ENCODE measurements around the gene TRAP1. TPM values are rescaled to one million over a fixed set of nuclear protein-coding genes. Genes with fewer than 3 reads are reported as not detected.

Gene TRAP1
- polyA plus RNA-seq, 1 of the 3 experiments (the other 2 are of a cell fraction) = 129 TPM

DNA sequence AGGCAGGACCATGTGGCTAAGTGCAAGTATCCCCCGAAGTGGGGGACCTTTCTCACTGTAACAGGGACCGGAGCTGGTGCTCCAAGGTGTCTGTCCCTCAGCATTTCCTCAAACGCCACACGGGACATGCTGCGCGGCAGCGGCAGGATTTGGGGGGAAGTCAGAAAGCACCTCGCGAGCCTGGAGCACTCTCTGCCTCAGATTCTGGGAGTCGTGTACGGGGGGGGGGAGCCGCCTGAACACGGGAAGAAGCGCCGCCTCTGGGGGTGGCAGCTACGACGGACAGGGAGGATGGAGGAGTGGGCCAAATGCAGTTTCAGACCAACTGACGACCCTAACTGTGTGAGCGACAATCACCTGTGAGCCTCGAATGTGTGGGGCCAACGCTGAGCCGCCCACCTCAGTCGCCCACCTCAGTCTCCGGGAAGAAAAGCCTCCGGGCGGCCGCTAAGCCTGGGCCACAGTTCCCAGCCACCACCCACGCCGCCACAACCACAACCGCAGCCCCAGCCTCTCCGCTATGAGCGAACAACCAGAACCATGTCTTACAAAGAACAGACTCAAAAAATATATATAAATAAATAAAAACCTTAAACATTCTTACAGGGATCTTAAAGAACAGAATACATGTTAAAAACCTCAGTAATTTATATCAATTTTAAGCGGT, 8.8 kb upstream of the TRAP1 start (continued):
- TF ChIP-seq, protein P1, sequence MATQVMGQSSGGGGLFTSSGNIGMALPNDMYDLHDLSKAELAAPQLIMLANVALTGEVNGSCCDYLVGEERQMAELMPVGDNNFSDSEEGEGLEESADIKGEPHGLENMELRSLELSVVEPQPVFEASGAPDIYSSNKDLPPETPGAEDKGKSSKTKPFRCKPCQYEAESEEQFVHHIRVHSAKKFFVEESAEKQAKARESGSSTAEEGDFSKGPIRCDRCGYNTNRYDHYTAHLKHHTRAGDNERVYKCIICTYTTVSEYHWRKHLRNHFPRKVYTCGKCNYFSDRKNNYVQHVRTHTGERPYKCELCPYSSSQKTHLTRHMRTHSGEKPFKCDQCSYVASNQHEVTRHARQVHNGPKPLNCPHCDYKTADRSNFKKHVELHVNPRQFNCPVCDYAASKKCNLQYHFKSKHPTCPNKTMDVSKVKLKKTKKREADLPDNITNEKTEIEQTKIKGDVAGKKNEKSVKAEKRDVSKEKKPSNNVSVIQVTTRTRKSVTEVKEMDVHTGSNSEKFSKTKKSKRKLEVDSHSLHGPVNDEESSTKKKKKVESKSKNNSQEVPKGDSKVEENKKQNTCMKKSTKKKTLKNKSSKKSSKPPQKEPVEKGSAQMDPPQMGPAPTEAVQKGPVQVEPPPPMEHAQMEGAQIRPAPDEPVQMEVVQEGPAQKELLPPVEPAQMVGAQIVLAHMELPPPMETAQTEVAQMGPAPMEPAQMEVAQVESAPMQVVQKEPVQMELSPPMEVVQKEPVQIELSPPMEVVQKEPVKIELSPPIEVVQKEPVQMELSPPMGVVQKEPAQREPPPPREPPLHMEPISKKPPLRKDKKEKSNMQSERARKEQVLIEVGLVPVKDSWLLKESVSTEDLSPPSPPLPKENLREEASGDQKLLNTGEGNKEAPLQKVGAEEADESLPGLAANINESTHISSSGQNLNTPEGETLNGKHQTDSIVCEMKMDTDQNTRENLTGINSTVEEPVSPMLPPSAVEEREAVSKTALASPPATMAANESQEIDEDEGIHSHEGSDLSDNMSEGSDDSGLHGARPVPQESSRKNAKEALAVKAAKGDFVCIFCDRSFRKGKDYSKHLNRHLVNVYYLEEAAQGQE (IDR thresholded peaks at IDR 0.05; ENCODE audit: low read depth, low read length) = no peak
- TF ChIP-seq YY1 (IDR thresholded peaks at IDR 0.05; ENCODE audit: low read depth) = no peak
- no peak for TF ChIP-seq MEF2A (IDR thresholded peaks at IDR 0.05; ENCODE audit: borderline replicate concordance, low read depth)
- no peak for TF ChIP-seq RXRA (IDR thresholded peaks at IDR 0.05; ENCODE audit: borderline replicate concordance, low read depth)

DNA sequence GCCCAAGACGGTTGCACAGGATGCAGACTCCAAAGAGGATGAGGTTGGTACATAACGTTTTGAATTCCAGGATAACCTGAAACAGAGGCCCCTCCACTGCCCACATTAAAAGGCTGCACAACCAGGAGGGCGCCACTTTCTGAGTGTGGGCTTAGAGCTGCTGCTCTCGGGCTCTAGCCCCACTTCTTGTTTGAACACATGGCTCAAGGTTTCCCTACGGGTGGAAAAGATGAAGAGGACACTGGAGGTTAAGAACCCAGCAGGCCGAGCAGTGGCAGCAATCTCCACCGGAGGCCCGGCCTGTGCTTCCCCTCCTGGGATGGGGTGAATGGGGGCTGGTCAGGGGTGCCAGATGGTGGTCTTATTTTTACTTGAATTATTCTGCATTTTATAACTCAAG, 8.0 kb upstream of the TRAP1 start:
- Histone ChIP-seq H3K27me3 (ENCODE audit: insufficient read depth) (no peaks in the 10 kb centered on the region), H4K20me1 (ENCODE audit: insufficient read depth) (0 out of 2 replicates have a peak, but pooled peaks cover 3% of the 10 kb centered on the region), H3K9me3 (no peaks in the 10 kb centered on the region), H3K27ac (ENCODE audit: low read depth in 2 of 2, low read length in 1 of 2) (no peak overlapping the region), H3K79me2 (ENCODE audit: insufficient read depth) (no peaks in the 10 kb centered on the region), H3K36me3 (replicated peaks in 1 of 2; ENCODE audit: control insufficient read depth in 1 of 2, insufficient read depth in 2 of 2, low read length in 1 of 2) (peaks cover 6 to 34% of the 10 kb centered on the region in 2 experiments), H3K4me1 (ENCODE audit: control insufficient read depth in 1 of 2, insufficient read depth in 2 of 2, low read depth in 1 of 2, low read length in 1 of 2) (no peaks in the 10 kb centered on the region), H3K9me2 (no peaks in the 10 kb centered on the region), H2AFZ (ENCODE audit: low read depth) (no peak overlapping the region), H3K4me2 (no peak overlapping the region), H3K9ac (no peak overlapping the region), H3F3A (replicated peaks; ENCODE audit: insufficient read depth) (peaks cover 2% of the 10 kb centered on the region), H3K4me3 (ENCODE audit: low read depth in 2 of 2, low read length in 1 of 2) (no peak overlapping the region)
- ChIA-PET POLR2A (no interaction called here), CTCF (interaction anchor here (1.0 to 1.5 kb wide), 2 partner anchors 13 to 35 kb away, joined by 3 to 5 read pairs; no protein-coding TSS in a partner anchor)
- TF ChIP-seq RAD21 (IDR thresholded peaks at IDR 0.05; ENCODE audit: low read length) = no peak
- no peak for TF ChIP-seq RXRA (IDR thresholded peaks at IDR 0.05; ENCODE audit: borderline replicate concordance, low read depth)
- TF ChIP-seq FOSL2 (IDR thresholded peaks at IDR 0.05; ENCODE audit: borderline replicate concordance, low read depth) = no peak
- no peak for TF ChIP-seq POLR2AphosphoS5 (IDR thresholded peaks at IDR 0.05; ENCODE audit: low read depth, low read length)
- no peak for TF ChIP-seq JUND (IDR thresholded peaks at IDR 0.05)
- TF ChIP-seq NFIC (IDR thresholded peaks at IDR 0.05; ENCODE audit: borderline replicate concordance) = no peak
- TF ChIP-seq GATA2 (CRISPR knock-in tag; IDR thresholded peaks at IDR 0.05) = no peak
- TF ChIP-seq, protein P1 (IDR thresholded peaks at IDR 0.05; ENCODE audit: low read depth, low read length) = no peak
- TF ChIP-seq ELF1 (IDR thresholded peaks at IDR 0.05) = no peak
- TF ChIP-seq, protein P2, sequence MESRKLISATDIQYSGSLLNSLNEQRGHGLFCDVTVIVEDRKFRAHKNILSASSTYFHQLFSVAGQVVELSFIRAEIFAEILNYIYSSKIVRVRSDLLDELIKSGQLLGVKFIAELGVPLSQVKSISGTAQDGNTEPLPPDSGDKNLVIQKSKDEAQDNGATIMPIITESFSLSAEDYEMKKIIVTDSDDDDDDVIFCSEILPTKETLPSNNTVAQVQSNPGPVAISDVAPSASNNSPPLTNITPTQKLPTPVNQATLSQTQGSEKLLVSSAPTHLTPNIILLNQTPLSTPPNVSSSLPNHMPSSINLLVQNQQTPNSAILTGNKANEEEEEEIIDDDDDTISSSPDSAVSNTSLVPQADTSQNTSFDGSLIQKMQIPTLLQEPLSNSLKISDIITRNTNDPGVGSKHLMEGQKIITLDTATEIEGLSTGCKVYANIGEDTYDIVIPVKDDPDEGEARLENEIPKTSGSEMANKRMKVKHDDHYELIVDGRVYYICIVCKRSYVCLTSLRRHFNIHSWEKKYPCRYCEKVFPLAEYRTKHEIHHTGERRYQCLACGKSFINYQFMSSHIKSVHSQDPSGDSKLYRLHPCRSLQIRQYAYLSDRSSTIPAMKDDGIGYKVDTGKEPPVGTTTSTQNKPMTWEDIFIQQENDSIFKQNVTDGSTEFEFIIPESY (IDR thresholded peaks at IDR 0.05; ENCODE audit: borderline replicate concordance, low read depth) = no peak
- no peak for TF ChIP-seq TAF1 (IDR thresholded peaks at IDR 0.05; ENCODE audit: borderline replicate concordance, low read depth, low read length)
- TF ChIP-seq TEAD4 (IDR thresholded peaks at IDR 0.05; ENCODE audit: borderline replicate concordance, insufficient read depth) = no peak
- no peak for TF ChIP-seq RCOR1 (IDR thresholded peaks at IDR 0.05; ENCODE audit: low read length)
- TF ChIP-seq IRF3 (IDR thresholded peaks at IDR 0.05; ENCODE audit: low read depth, low read length) = no peak
- no peak for DNase-seq
- WGBS (ENCODE audit: low lambda C conversion rate) = 85% methylated on average over 8 of the region's 8 CpGs
